NCI-H187 (cell line): ENCODE data around the gene PLIN4.

Source experiments
- DNase-seq, 2 experiments: peaks; one replicate each; lab custom pipeline; 2025; lab: John Stamatoyannopoulos, UW

Gene PLIN4

GRCh38 chr19:4492337-4493103, 25.8 kb downstream of the PLIN4 start:
- no peak for DNase-seq

GRCh38 chr19:4491446-4491845, 26.8 kb downstream of the PLIN4 start:
- no peak for DNase-seq

GRCh38 chr19:4488496-4488895, 29.8 kb downstream of the PLIN4 start:
- DNase-seq, result no peak

GRCh38 chr19:4487572-4487971, 30.7 kb downstream of the PLIN4 start:
- DNase-seq, result no peak

GRCh38 chr19:4483385-4483784, 34.9 kb downstream of the PLIN4 start:
- DNase-seq, result no peak

- DNase-seq, result no peak
Measured at GRCh38 chr19:4482721-4483364, 35.4 kb downstream of the PLIN4 start.

- no peak for DNase-seq
Measured at GRCh38 chr19:4477034-4477801, 41.1 kb downstream of the PLIN4 start.

DNA sequence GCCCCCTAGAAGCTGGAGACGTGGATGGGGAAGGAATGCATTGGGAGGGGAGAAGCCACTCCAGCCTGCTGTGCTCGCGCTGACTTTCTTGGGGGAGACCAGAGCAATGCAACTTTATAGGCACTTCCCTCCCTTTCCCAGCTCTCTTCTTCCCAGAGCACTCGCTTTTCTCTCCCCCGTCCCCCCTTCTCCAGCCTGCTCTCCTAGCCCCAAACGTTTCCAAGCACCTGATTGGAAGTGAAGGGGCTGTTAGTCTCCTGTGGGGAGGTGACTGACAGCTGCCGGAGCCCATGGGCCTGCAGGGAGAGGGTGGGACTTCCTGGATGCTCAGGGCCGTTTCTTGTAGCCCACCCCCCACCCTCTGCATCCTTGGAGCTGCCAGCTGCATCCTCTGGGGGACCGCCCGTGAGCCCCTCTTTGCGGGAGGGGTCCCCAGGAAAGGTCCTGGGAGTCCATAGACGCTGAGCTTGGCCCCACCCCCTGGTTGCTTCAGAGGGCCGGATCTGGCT, 43.7 kb downstream of the PLIN4 start:
- DNase-seq, result no peak

DNA sequence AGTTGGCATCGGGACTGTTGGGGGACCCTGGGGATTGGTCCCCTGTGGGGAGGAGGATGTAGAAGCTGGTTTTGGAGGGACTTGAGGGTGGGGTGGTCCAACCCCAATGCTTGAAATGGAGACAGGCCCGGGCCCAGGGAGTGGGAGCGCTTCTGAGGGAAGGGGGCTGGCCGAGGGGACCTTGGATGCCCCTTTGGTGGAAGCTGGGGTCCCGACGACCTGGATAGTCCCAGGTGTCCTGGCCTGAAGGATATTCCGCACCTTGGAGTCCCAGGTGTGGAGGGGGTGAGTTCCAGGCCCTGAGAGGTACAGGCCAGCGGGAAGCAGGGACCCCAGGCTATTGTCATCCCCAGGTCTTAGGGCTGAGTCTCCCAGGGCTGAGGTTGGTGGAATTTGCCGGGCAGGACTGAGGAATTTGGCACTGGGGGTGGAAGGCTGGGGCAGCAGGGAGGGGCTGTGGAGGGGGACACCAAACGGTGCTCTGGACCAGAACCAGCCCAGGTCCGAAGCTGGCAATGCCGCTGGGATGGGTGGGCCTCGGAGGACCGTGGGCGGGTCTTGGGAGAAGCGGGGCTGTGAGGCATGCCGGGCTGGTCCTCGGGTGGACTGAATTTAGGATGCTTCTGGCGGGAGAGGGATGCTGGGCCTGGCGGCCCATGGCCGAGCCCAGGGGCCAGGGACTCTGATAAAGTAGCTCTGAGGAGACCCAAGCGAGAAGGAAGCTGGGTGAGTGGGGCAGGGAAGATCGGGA, 44.3 kb downstream of the PLIN4 start:
- DNase-seq, result no peak

DNA sequence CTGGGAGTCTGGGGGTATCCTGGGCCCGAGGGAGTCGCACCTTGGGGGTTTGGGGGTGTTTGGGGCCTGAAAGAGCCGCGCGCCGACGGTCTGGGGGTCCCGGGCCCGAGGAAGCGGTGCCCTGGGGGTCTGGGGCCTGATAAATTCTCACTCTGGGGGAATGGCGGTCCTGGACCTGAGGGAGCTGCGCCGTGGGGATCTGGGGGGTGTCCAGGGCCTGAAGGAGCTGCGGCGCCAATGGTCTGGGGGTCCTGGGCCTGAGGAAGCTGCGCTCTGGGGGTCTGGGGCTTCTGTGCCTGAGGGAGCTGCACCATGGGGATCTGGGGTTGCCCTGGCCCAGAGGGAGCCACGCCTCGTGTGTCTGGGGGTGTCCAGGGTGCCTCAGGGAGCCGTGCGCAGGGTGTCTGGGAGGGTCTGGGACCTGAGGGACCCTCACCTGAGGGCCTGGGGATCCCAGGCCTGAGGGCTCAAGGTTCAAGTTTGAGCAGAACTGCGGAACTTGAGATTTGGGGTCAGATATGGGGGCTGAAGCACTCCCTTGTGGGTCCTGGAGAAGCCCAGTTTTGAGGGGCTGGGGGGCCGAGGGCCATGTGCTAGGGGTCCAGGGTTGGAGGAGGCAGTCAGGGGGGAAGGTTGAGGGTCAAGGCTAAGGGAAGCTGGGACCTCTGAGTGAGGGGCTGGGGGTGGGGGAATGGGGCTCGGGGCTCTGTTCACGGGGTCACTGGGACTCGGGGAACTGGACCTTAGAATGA, 45.1 kb downstream of the PLIN4 start:
- DNase-seq, result no peak

GRCh38 chr19:4472174-4472974, 45.9 kb downstream of the PLIN4 start, which contains the start of gene HDGFL2:
HDGFL2 (plus strand) TSS chr19:4472297; CDS start chr19:4472351, 54 bp downstream.
- DNase-seq, result no peak

GRCh38 chr19:4471403-4472173, 46.7 kb downstream of the PLIN4 start:
- DNase-seq, result peak; percentile 100

GRCh38 chr19:4467835-4468234, 50.5 kb downstream of the PLIN4 start:
- no peak for DNase-seq

DNA sequence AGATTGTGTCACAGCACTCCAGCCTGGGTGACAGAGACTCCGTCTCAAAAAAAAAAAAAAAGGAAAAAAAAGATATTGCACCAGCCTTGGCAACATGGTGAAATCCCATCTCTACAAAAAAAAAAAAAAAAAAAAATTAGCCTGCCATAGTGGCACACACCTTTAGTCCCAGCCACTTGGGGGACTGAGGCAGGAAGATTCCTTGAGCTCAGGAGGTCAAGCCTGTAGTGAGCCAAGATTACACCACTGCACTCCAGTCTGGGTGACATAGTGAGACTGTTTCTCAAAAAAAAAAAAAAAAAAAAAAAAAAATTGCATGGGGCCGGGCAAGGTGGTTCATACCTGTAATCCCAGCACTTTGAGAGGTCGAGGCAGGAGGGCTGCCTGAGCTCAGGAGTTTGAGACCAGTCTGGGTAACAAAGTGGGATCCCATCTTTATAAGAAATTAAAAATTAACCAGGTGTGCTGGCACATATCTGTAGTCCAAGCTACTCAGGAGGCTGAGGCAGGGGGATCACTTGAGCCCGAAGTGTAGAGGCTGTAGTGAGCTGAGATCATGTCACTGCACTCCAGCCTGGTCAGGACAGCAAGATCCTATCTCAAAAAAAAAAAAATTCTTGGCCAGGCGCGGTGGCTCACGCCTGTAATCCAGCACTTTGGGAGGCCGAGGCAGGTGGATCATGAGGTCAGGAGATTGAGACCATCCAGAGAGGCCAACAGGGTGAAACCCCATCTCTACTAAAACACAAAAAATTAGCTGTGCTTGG, 53.3 kb downstream of the PLIN4 start:
- DNase-seq, result no peak

- DNase-seq, result peak; percentile 94 to 97
Measured at GRCh38 chr19:4457654-4458395, 60.5 kb downstream of the PLIN4 start, which contains the start of gene UBXN6. UBXN6 (minus strand) TSS chr19:4457794; CDS start chr19:4457697, 97 bp downstream.

- DNase-seq, result peak in 1 of 2 experiments; percentile 26
Measured at GRCh38 chr19:4456843-4457653, 61.2 kb downstream of the PLIN4 start.

GRCh38 chr19:4456476-4456842, 61.8 kb downstream of the PLIN4 start:
- DNase-seq, result no peak
